Measurements from ENCODE around the gene GRIFIN.

GRIFIN gene

GRCh38 chr7:2514473-2515423 lies 38.5 kb upstream of the GRIFIN start:
- in situ Hi-C loops (cut with HindIII; ENCODE audit: low sequenced_read_pairs): loop anchor here (5.0 kb wide), 1 partner anchor 108 kb away; no protein-coding TSS in a partner anchor

- in situ Hi-C loops (cut with HindIII; ENCODE audit: low sequenced_read_pairs): no loop called here
Observed at GRCh38 chr7:2513702-2514101, 37.5 kb upstream of the GRIFIN start.

- in situ Hi-C loops (cut with HindIII; ENCODE audit: low sequenced_read_pairs): no loop called here
Observed at GRCh38 chr7:2512713-2513112, 36.5 kb upstream of the GRIFIN start.

GRCh38 chr7:2512179-2512661 lies 36.0 kb upstream of the GRIFIN start:
- in situ Hi-C loops (cut with HindIII; ENCODE audit: low sequenced_read_pairs): no loop called here

- in situ Hi-C loops (cut with HindIII; ENCODE audit: low sequenced_read_pairs): no loop called here
Observed at GRCh38 chr7:2511769-2512168, 35.6 kb upstream of the GRIFIN start.

GRCh38 chr7:2510909-2511768 lies 34.9 kb upstream of the GRIFIN start:
- in situ Hi-C loops (cut with HindIII; ENCODE audit: low sequenced_read_pairs): no loop called here

GRCh38 chr7:2510130-2510776 lies 34.1 kb upstream of the GRIFIN start:
- in situ Hi-C loops (cut with HindIII; ENCODE audit: low sequenced_read_pairs): no loop called here

- in situ Hi-C loops (cut with HindIII; ENCODE audit: low sequenced_read_pairs): no loop called here
Observed at GRCh38 chr7:2509298-2509906, 33.2 kb upstream of the GRIFIN start.

GRCh38 chr7:2508327-2509215 lies 32.4 kb upstream of the GRIFIN start:
- in situ Hi-C loops (cut with HindIII; ENCODE audit: low sequenced_read_pairs): no loop called here

GRCh38 chr7:2507917-2508306 lies 31.7 kb upstream of the GRIFIN start:
- in situ Hi-C loops (cut with HindIII; ENCODE audit: low sequenced_read_pairs): no loop called here

- in situ Hi-C loops (cut with HindIII; ENCODE audit: low sequenced_read_pairs): no loop called here
Observed at GRCh38 chr7:2507208-2507916, 31.2 kb upstream of the GRIFIN start.

- in situ Hi-C loops (cut with HindIII; ENCODE audit: low sequenced_read_pairs): no loop called here
Observed at GRCh38 chr7:2505401-2505800, 29.2 kb upstream of the GRIFIN start.

GRCh38 chr7:2504889-2505375 lies 28.7 kb upstream of the GRIFIN start:
- in situ Hi-C loops (cut with HindIII; ENCODE audit: low sequenced_read_pairs): no loop called here

GRCh38 chr7:2504128-2504888 lies 28.1 kb upstream of the GRIFIN start:
- in situ Hi-C loops (cut with HindIII; ENCODE audit: low sequenced_read_pairs): no loop called here

- in situ Hi-C loops (cut with HindIII; ENCODE audit: low sequenced_read_pairs): no loop called here
Observed at GRCh38 chr7:2503056-2503941, 27.1 kb upstream of the GRIFIN start.

- in situ Hi-C loops (cut with HindIII; ENCODE audit: low sequenced_read_pairs): no loop called here
Observed at GRCh38 chr7:2502647-2502966, 26.4 kb upstream of the GRIFIN start.

GRCh38 chr7:2501947-2502646 lies 25.9 kb upstream of the GRIFIN start:
- in situ Hi-C loops (cut with HindIII; ENCODE audit: low sequenced_read_pairs): no loop called here

Measured in endothelial cell of hepatic sinusoid (primary cell).